GM19455 (cell line): ENCODE data around the gene CDT1.

Source experiments
- ATAC-seq: cut with Tn5 transposase; IDR thresholded peaks from one replicate; pipeline ENCODE4 v1.9.1; 2021; ENCODE audit not compliant: unreplicated experiment

CDT1 gene

GRCh38 chr16:88854306-88855111 is 50.9 kb downstream of the CDT1 start:
- ATAC-seq, result no peak

GRCh38 chr16:88855176-88855575 is 51.6 kb downstream of the CDT1 start:
- no peak for ATAC-seq

- no peak for ATAC-seq
Measured at GRCh38 chr16:88855736-88856121, 52.1 kb downstream of the CDT1 start.

GRCh38 chr16:88856122-88856827 is 52.7 kb downstream of the CDT1 start:
- ATAC-seq, result no peak

GRCh38 chr16:88856828-88857727 is 53.5 kb downstream of the CDT1 start, which contains the start of the genes GALNS and TRAPPC2L:
GALNS (minus strand) TSS chr16:88856947; CDS start chr16:88856877, 70 bp downstream.
TRAPPC2L (plus strand) TSS chr16:88857127; CDS start chr16:88857151, 24 bp downstream.
- peak; percentile 74 for ATAC-seq

GRCh38 chr16:88857728-88858339 is 54.2 kb downstream of the CDT1 start:
- no peak for ATAC-seq
